ENCODE measurements around the gene INSC. TPM values are rescaled to one million over a fixed set of nuclear protein-coding genes. Genes with fewer than 3 reads are reported as not detected.

Gene INSC
- total and polyA plus RNA-seq, 2 of the 8 experiments (the other 6 are each of a cell fraction or from before 2014, with no cell fraction given): 0.58 to 0.59 TPM

GRCh38 chr11:15150507-15150906 lies 35.8 kb downstream of the INSC start (continued):
- TF ChIP-seq, protein P1, sequence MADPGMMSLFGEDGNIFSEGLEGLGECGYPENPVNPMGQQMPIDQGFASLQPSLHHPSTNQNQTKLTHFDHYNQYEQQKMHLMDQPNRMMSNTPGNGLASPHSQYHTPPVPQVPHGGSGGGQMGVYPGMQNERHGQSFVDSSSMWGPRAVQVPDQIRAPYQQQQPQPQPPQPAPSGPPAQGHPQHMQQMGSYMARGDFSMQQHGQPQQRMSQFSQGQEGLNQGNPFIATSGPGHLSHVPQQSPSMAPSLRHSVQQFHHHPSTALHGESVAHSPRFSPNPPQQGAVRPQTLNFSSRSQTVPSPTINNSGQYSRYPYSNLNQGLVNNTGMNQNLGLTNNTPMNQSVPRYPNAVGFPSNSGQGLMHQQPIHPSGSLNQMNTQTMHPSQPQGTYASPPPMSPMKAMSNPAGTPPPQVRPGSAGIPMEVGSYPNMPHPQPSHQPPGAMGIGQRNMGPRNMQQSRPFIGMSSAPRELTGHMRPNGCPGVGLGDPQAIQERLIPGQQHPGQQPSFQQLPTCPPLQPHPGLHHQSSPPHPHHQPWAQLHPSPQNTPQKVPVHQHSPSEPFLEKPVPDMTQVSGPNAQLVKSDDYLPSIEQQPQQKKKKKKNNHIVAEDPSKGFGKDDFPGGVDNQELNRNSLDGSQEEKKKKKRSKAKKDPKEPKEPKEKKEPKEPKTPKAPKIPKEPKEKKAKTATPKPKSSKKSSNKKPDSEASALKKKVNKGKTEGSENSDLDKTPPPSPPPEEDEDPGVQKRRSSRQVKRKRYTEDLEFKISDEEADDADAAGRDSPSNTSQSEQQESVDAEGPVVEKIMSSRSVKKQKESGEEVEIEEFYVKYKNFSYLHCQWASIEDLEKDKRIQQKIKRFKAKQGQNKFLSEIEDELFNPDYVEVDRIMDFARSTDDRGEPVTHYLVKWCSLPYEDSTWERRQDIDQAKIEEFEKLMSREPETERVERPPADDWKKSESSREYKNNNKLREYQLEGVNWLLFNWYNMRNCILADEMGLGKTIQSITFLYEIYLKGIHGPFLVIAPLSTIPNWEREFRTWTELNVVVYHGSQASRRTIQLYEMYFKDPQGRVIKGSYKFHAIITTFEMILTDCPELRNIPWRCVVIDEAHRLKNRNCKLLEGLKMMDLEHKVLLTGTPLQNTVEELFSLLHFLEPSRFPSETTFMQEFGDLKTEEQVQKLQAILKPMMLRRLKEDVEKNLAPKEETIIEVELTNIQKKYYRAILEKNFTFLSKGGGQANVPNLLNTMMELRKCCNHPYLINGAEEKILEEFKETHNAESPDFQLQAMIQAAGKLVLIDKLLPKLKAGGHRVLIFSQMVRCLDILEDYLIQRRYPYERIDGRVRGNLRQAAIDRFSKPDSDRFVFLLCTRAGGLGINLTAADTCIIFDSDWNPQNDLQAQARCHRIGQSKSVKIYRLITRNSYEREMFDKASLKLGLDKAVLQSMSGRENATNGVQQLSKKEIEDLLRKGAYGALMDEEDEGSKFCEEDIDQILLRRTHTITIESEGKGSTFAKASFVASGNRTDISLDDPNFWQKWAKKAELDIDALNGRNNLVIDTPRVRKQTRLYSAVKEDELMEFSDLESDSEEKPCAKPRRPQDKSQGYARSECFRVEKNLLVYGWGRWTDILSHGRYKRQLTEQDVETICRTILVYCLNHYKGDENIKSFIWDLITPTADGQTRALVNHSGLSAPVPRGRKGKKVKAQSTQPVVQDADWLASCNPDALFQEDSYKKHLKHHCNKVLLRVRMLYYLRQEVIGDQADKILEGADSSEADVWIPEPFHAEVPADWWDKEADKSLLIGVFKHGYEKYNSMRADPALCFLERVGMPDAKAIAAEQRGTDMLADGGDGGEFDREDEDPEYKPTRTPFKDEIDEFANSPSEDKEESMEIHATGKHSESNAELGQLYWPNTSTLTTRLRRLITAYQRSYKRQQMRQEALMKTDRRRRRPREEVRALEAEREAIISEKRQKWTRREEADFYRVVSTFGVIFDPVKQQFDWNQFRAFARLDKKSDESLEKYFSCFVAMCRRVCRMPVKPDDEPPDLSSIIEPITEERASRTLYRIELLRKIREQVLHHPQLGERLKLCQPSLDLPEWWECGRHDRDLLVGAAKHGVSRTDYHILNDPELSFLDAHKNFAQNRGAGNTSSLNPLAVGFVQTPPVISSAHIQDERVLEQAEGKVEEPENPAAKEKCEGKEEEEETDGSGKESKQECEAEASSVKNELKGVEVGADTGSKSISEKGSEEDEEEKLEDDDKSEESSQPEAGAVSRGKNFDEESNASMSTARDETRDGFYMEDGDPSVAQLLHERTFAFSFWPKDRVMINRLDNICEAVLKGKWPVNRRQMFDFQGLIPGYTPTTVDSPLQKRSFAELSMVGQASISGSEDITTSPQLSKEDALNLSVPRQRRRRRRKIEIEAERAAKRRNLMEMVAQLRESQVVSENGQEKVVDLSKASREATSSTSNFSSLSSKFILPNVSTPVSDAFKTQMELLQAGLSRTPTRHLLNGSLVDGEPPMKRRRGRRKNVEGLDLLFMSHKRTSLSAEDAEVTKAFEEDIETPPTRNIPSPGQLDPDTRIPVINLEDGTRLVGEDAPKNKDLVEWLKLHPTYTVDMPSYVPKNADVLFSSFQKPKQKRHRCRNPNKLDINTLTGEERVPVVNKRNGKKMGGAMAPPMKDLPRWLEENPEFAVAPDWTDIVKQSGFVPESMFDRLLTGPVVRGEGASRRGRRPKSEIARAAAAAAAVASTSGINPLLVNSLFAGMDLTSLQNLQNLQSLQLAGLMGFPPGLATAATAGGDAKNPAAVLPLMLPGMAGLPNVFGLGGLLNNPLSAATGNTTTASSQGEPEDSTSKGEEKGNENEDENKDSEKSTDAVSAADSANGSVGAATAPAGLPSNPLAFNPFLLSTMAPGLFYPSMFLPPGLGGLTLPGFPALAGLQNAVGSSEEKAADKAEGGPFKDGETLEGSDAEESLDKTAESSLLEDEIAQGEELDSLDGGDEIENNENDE (IDR thresholded peaks at IDR 0.05; ENCODE audit: insufficient replicate concordance, low read length): no peak
- TF ChIP-seq SAP30 (IDR thresholded peaks at IDR 0.05; ENCODE audit: insufficient read depth, insufficient replicate concordance, low read length) (no peak), SP1 (IDR thresholded peaks at IDR 0.05; ENCODE audit: low read depth, low read length) (no peak), RAD21 (IDR thresholded peaks at IDR 0.05 in 1 of 2, conservative IDR thresholded peaks at IDR 0.05 in 1 of 2; ENCODE audit: low read depth in 2 of 2, low read length in 2 of 2) (no peak), KDM4A (IDR thresholded peaks at IDR 0.05; ENCODE audit: low read depth, low read length, severe bottlenecking) (no peak), JUND (IDR thresholded peaks at IDR 0.05; ENCODE audit: low read length) (no peak), POLR2A (IDR thresholded peaks at IDR 0.05; ENCODE audit: control extremely low read depth in 1 of 2, low read depth in 2 of 2, low read length in 2 of 2) (no peak), TAF7 (optimal IDR thresholded peaks at IDR 0.05; ENCODE audit: borderline replicate concordance, low read depth, low read length) (no peak), BRCA1 (IDR thresholded peaks at IDR 0.05; ENCODE audit: low read depth, low read length) (no peak)
- TF ChIP-seq, protein P2, sequence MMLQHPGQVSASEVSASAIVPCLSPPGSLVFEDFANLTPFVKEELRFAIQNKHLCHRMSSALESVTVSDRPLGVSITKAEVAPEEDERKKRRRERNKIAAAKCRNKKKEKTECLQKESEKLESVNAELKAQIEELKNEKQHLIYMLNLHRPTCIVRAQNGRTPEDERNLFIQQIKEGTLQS (IDR thresholded peaks at IDR 0.05; ENCODE audit: insufficient read depth, low read depth, low read length): no peak
